ENCODE measurements around the gene KDSR.
"Not testable (repeated sequence)": the region's sequence is repeated elsewhere in the genome, so short reads cannot be mapped to it uniquely, and the experiment has no call there.

Gene KDSR

GRCh38 chr18:63365876-63366212 lies 1.2 kb downstream of the KDSR start:
- DNase-seq (ENCODE audit: low read depth), result peak; percentile 1

GRCh38 chr18:63363951-63364350 lies 3.1 kb downstream of the KDSR start:
- DNase-seq (ENCODE audit: low read depth), result no peak

- not testable (repeated sequence) for DNase-seq (ENCODE audit: low read depth)
These were observed 3.6 kb downstream of the KDSR start for GRCh38 chr18:63363420-63363819.

- no peak for DNase-seq (ENCODE audit: low read depth)
These were observed 10.6 kb downstream of the KDSR start for GRCh38 chr18:63356272-63356896.

GRCh38 chr18:63350230-63350629 lies 16.8 kb downstream of the KDSR start:
- no peak for DNase-seq (ENCODE audit: low read depth)

GRCh38 chr18:63348508-63349136 lies 18.4 kb downstream of the KDSR start:
- no peak for DNase-seq (ENCODE audit: low read depth)

GRCh38 chr18:63346480-63347183 lies 20.4 kb downstream of the KDSR start:
- no peak for DNase-seq (ENCODE audit: low read depth)

GRCh38 chr18:63346031-63346430 lies 21.0 kb downstream of the KDSR start:
- DNase-seq (ENCODE audit: low read depth), result no peak

- no peak for DNase-seq (ENCODE audit: low read depth)
These were observed 22.1 kb downstream of the KDSR start for GRCh38 chr18:63344918-63345317.

- DNase-seq (ENCODE audit: low read depth), result no peak
These were observed 22.7 kb downstream of the KDSR start for GRCh38 chr18:63344263-63344662.

GRCh38 chr18:63342206-63342605 lies 24.8 kb downstream of the KDSR start:
- DNase-seq (ENCODE audit: low read depth), result no peak

GRCh38 chr18:63339920-63340484 lies 27.0 kb downstream of the KDSR start:
- DNase-seq (ENCODE audit: low read depth), result no peak

GRCh38 chr18:63336366-63337099 lies 30.5 kb downstream of the KDSR start:
- DNase-seq (ENCODE audit: low read depth), result no peak

GRCh38 chr18:63331105-63331504 lies 35.9 kb downstream of the KDSR start:
- no peak for DNase-seq (ENCODE audit: low read depth)

GRCh38 chr18:63329431-63330145 lies 37.4 kb downstream of the KDSR start:
- no peak for DNase-seq (ENCODE audit: low read depth)

GRCh38 chr18:63326011-63326410 lies 41.0 kb downstream of the KDSR start:
- no peak for DNase-seq (ENCODE audit: low read depth)

- no peak for DNase-seq (ENCODE audit: low read depth)
These were observed 41.8 kb downstream of the KDSR start for GRCh38 chr18:63325086-63325686.

GRCh38 chr18:63322908-63323634 lies 43.9 kb downstream of the KDSR start:
- DNase-seq (ENCODE audit: low read depth), result peak; percentile 51

GRCh38 chr18:63322206-63322605 lies 44.8 kb downstream of the KDSR start:
- no peak for DNase-seq (ENCODE audit: low read depth)

- DNase-seq (ENCODE audit: low read depth), result no peak
These were observed 45.7 kb downstream of the KDSR start for GRCh38 chr18:63321291-63321690.

GRCh38 chr18:63320975-63321265 lies 46.1 kb downstream of the KDSR start:
- no peak for DNase-seq (ENCODE audit: low read depth)
